NCI-H446 (cell line): ENCODE measurements around the gene CDK5R1.

ENCODE experiments used
- DNase-seq, 2 experiments: peaks; one replicate each; lab custom pipeline; 2025; lab: John Stamatoyannopoulos, UW

Gene CDK5R1

DNA sequence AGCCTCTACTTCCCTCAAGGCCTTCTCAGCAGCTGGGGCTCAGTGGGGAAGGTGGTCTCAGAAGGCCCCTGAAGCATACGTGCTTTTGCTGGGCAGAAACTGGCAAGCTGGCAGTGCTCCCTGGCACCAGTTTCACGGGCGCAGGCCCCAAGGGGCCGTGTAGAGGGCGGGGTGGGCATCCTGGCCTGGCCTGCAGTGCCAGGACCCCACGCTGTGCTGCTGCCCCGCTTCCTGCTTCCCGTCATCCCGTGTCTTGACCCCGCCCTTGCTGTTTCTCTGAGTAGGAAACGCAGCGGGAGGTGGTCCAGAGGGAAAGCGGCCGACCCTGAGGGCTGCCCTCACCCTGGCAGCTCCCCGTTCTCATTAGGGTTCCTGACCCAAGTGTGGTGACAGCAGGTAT, 6.8 kb downstream of the CDK5R1 start:
- no peak for DNase-seq

DNA sequence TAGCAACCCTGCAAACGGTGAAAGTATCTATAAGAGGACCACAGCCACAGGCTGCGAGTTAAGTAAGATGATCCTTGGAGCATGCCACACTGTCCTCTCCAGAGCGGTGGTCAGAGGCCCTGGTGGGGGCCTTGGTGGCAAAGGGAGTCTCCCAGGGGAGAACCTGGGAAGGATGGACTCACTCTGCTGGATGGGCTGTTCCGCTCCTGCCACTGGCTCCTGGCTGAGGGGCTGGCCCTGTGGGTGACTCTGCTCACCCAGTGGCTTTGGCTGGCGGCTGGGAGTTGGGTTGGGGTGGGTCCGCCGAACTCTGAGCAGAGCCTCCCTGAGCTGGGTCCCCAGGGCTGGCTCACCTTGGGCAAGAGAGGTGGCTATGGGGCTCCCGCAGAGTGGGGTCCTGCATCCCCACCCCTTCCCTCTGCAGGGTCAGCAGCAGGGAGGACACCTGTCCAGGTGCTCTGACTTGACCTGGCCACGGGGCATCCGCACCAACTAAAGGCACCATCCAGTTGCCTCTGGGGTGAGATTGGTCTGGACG, 7.3 kb downstream of the CDK5R1 start:
- DNase-seq = no peak

DNA sequence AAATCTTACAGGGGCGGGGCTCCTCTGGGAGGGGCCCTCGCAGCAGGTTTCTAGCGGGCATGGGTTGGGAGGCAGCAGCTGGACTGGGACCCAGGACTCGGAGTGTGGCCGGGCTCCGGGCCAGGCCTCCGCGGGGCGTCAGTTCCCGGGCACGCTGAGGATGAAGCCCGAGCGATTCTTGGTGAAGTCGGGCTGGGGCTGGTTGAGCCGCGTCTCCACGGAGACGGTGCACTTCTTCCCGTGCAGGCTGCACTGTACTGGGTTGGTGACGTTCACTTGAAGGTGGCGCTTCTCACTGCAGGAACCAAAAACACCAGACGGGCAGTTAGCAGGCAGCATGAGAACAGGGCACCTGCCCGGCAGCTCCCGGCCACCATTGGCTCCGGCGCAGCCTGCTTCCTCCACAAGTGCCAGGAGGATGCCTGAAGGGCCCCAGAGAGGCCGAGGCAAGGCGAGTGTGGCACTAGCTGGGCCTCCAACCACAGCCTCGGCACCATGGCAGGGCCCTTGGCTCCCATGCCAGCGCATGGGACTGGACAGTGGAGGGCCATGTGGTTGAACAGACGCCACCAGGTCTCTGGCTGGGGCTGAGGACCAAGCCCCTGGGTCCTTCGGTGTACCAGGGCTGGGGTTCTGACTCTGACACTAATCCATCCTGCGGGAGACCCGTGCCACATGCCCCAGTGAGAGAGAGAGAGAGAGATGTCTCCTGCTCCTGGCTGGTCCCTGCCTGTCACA, 8.0 kb downstream of the CDK5R1 start:
- peak; percentile 55 to 88 for DNase-seq

DNA sequence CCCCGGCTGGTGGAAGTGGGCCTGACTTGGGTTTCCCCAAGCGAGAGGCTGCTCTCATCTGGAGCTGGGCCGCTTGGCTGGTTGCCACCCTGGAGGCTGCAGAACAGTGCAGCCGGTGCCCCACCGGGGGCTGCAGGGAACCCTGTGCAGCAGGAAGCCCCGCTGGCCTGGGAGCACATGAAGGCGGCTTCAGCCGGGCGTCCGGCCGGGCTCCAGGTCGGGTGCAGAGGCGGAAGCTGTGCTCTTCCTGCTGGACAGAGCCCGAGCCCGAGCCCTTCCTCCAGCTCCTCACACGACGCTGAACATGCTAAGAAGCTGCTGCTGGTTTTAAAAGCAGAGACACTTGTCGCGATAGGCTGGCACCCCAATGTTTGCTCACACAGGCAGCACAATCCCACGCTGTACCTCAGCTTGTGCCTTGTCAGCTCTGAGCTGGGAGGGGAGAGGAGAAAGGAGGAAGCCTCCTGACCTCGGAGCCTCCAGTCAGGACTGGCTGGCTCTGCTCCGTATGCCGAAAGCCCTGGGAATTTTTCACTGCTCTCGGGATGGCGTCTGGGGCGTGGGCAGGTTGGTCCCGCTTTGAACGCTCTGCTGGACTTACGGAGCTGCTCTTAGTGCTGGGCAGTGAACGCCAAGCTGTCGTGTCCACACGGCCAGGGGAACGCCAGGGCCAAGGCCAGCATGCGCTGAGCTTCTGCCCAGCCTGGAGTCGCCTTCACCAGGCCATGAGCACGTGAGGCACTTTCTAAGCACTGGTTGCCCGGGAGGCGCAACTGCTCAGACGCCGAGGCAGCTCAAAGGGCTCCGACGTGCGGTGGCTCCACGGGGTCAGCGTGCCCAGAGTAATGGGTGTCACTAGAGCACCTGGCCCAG, 8.8 kb downstream of the CDK5R1 start:
- peak in 1 of 2 experiments; percentile 61 for DNase-seq

DNA sequence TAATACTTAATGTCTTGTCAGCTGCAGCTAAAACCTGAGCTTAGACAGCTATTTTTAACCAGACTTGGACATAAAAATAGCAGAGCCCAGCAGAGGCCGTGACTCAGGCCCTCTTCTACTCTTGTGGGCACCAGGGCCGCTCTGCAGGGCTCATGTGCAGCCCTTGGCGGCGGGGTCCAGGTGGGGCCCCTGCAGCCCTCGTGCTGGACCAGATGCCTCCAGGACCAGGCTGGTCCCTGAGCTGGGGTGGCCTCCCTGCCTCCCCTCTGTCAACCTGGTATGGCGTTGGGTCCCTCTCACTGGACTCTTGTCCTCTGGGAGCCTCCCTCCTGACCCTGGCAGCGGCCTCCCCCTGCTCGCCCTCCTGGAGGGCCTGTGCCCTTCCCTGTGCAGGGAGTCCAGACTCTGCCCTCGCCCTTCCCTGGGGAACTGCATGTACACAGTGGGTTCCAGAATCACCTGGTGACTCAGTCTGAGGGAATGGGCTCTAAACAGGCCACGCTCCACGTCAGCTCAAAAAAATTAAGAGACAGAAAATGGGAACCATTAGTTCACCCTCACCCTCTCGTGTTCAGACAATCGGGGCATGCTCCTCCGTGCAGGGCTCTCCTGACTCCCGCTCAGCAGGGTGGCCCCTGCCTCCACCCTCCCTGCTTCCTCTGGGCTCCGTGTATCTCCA, 9.7 kb downstream of the CDK5R1 start:
- no peak for DNase-seq

DNA sequence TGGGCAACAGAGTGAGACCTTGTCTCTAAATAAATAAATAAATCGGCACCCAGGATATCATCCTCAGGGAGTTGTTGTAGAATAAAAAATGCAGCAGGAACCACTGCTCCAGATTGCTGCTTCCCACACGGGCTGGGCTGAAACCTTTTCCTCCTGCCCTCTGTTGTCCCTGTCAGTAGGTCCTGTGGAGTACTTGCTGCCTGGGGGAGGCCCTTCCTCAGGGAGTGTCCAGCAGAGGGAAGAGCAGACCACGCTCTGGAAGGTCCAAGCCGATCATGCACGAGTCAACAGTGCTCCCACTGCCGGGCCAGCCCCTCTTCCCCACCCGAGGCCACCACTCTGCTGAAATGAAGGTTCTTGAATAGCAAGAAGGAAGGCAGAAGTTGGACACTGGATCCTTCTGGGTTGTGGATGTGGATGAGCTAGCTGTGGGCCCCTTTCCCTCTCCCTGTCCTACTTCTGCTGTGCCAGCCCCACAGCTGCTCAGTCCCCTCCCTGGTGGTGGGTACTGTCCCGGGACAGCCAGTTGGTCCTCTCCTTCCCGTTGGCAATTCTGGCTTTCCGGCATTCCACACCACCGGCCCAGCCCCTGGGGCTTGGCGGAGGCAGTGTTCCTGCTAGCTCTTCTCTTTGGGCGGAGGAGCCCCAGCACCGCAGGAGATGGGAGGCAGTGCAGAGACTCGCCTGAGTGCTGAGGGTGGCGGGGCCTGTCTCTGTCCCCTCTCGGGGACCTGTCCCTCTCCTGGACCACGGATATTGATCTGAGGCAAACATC, 10.8 kb downstream of the CDK5R1 start:
- no peak for DNase-seq

DNA sequence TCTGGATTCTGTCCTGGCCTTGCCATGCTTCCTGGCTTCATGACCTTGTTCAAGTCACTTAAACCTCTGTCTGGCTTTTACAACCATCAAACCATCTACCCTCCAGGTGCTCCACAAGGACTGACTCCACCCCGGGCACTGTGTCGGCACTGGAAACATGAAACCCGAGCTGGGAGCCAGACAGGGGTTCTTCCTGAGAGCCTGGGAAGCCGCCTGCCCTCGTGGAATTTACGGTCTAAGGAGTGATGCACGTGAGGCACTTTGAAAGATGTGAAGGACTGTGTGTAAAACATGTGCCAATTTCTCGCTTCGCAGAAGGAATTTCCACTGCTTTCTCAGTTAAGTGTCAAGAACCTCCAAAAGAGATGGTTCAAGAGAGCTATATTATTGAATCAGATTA, 11.6 kb downstream of the CDK5R1 start:
- DNase-seq = no peak

DNA sequence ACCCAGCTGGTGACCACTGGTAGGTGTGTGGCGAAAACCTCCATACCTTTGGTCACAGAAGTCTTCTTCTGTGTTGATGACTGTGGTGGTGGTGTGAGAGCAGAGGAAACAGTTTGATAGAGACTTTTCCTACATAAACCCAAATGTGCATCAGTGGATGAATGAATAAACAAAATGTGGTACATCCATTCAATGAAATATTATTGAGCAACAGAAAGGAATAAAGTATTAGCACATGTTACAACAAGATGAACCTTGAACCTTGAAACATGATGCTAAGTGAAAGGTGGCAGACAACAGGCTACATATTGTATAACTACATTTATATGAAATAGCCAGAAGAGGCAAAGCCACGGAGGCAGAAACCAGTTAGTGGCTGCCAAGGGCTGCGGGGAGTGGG, 15.2 kb downstream of the CDK5R1 start:
- no peak for DNase-seq

DNA sequence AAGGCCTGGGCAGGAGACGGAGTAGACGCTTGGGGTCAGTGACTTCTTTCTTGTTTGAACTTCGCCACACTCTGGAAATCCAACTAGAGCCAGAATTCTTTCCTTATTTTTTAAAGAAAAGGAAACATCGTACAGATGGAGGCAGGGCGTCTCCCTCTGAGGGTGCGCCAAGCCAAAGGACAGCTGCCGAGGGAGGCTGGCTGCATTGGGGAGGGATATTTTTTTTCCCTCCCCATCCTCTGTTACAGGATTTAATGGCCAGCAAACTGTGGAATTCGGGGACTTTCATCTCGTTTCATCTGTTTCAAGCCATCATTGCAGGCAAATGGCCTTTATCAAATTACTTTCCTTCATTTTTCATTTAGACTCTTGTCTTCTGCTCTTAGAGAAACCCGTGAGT, 15.9 kb downstream of the CDK5R1 start:
- DNase-seq = no peak

DNA sequence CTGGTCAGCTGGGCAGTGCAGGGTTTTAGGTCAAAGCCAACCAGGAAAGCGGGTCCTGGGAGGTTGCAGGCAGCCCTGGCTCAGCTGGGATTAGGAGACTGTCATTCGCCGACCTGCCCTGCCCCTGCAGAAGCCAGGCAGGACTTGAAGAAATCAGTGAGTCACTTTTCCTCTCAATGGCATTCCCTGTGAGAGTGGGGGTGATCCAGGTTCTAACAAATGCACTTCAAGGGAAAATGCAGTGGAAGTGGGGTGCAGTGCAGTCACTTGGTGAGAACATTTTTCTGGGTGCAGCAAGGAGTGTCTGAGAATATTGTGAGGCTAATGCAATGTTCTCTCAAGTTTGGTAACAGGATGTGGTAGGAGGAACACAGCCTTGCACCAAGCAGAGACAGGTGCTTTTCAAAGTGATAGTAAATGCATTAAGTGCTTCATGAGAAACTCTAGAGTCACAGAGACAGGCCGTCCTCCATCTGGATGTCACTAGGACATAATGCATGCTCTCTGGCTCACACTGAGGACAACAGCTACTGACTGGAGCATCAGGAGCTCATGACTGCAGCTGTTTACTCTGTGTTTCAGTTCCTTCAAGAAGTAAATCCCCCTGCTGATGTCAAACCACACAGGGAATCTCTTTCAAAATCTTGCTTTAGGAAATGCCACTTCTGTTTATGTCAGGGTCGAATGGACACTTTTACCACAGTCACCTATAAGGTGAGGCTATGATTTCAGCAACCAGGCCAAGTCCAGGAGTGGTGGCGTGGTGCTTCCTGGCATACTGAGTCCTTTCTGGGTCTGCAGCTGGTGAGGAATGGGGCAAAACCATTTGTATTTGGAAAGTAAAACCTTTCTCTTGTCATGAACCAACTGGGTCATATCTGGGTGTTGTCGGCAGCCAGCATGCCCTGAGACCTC, 16.7 kb downstream of the CDK5R1 start:
- DNase-seq = no peak

DNA sequence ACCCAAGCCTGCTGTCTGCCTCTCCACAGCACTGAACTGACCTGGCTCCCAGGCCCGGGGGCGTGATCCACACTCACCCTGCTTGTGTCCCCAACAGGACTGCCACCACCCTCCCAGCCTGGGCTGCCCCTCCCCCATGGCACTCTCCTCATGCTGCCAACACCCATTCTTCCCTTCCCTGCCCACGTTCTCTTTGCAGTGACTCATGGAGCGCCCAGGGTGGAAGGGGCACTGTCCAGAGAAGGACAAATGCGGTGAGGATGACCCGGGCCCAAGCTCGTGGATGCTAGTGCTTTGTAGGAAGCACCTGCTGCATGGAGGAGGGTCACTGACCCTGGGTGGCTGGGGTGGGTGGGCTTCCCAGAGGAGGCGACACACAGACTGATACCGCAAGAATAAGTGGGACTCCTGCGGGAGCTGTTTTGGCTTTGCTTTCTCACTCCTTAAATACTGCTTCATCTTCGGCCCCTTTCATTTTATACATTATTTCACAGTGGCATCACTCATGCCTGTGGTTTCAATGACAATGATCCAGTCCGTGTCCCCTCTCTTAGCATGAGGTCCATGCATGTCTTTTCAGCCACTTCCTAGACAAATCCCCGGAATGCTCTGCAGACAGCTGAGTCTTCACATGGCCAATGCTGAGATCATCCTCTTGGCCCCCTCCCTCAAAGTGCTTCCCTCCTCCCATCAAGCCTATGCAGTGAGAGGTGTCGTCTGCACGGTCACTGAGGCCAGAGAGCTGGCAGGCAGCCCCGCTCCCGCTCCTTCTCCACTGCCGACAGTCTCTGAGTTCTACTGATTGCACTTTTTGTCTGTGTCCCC, 17.6 kb downstream of the CDK5R1 start:
- DNase-seq = no peak

DNA sequence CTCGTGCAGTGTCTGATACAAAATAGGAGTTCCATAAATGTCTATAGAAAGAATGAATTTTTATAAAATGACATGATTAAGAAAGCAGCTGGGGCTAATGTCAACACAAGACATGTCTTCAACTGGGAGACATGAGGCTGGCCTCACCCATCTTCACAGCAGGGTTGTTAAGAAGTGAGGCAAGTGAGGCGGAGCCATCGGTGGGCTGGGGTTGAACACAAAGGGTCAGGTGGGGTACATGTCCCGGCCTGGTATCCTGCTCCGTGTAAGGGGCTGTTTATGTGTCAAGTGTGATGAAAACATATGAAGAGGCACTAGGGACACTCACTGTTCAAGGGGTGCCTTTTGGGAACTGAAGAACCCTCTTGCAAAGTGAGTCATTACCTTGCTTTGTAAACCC, 22.1 kb downstream of the CDK5R1 start:
- DNase-seq = no peak

DNA sequence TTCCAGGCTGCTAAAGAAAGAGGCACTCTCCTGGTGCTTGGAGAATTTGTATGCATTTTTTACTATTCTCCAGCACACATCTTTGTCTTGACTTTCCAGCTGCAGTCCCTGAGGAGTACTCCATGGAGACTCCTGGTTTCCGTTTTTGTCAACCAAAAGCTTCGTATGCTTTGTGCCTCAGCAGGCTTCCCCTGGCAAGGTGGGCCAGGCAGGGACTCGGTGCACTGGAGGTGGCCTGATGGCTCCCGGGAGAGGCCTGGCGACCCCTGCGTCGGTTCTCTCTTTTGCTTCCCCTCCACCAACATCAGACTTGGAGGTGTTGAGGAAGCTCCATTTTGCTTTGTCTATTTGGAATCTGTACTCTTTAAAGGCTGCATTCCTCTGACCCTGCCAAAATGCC, 23.7 kb downstream of the CDK5R1 start:
- no peak for DNase-seq

DNA sequence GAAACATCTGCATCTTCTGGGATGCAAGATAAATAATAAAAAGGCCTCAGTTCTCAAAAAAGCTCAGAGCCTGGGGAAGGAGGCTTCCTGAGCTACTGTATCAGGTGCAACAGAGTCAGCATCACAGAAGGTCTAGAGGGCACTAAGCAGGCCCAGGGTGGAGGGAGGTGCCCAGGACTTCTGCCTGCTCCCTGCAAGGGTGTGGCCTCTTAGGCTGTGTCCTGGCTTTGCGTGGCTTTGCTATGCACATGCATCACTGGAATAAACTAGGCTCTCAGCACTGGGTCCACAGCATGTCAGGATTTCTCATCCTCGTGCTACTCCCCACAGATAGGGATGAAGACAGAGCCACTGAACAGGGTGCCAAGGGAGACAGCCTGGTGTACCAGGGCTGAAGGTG, 25.5 kb downstream of the CDK5R1 start:
- DNase-seq = no peak

DNA sequence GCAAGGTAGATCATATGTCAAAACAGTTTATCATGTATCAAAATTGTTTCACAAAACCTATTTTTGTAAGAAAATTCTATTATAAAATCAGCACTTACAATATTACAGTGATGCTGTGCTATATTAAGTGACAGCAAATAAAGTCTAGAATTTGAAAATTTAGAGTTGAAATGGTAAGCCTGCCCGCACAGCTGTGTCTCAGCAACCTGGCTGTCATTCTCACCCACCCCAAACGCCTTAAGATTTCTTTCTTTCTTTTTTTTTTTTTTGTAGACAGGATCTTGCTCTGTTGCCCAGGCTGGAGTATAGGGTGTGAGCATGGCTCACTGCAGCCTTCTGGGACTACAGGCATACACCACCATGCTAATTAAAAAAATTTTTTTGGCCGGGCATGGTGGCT, 26.8 kb downstream of the CDK5R1 start:
- DNase-seq = no peak

DNA sequence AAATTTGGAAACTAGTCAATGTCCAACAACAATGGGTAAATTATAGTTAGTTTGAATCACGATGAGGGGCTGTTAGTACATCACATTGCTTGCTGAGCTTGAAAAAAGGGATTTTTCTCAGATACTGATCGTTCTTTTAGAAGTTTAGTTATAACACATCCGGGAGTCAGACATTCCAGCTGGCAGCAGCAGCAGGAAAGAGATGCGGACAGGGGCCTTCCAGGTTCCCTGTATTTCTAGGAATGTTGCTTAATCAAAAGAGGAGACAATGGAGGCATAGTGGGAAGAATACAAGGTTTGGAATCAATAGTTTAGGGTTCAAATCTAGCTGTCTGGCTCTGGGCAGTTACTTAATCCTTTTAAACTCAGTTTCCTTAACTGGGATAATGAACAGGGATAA, 27.8 kb downstream of the CDK5R1 start:
- no peak for DNase-seq

DNA sequence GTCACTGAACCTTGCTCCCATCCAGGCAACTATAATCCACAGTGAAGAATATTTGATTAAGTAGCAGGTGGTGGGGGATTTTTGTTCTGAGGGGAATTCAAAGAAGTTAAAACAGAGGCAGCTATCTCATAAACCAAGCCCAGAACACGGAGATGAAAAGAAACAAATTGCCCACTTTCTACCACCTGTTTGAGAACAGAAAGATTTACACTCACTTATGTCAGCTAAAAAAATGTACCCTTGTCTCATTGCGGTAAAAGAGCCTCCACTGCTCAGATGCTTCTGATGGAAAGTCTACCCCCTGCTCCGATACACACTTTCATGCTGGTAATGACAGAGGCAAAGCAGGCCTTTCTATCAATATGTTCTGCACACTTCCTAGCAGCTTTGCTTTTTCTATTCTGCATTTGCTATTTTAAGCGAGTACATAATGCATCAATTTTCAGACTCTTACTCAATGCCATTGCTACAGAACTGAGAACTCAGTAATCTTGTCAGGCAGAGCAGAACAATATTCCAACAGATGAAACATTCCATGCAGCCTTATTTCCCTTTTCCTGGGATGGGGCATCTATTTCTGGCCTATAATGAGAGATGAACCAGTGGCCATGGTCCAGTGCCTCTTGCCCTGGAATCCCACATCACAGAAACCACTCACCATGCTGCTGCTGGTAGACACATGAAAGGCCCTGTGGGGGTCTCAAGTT, 29.0 kb downstream of the CDK5R1 start:
- no peak for DNase-seq

DNA sequence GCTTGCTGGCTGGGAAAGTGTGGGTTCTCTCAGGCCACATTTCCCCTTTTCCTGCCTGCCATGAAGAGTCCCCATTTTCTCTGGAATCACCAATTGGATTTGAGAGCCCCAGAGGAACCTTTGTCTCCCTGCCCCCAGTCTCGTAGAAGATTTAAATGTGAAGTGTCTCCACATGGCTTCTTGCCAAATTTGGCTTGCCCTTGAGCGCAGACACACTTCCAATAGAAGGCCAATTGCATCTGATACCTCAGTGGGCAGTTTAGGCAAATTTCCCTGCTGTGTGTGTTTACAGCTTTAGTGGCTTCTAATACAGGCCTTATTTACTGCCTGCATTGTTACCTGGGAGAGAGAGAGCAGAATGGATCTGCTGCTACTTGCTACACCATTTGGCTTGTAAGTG, 29.7 kb downstream of the CDK5R1 start:
- DNase-seq = peak in 1 of 2 experiments; percentile 17
